HepG2 (cell line): ENCODE data around the gene SNN. TPM values are rescaled to one million over a fixed set of nuclear protein-coding genes. Genes with fewer than 3 reads are reported as not detected.

Experiments used
- CBX1 ChIP-seq: IDR thresholded peaks from one replicate; pipeline ENCODE4 v1.6.1; 2016; ENCODE audit warnings: antibody characterized with exemption, low read depth
- CSRNP1 ChIP-seq: sonication (generic); formaldehyde crosslinking; IDR thresholded peaks from 2 replicates; pipeline ENCODE4 v1.8.1; 2023; ENCODE audit warnings: mild to moderate bottlenecking, missing genetic modification reagents
- ETV6 ChIP-seq: sonication (generic); formaldehyde crosslinking; conservative IDR thresholded peaks from 2 replicates; pipeline ENCODE4 v1.4.0; 2020; ENCODE audit warnings: missing genetic modification reagents
- FOXA3 ChIP-seq: IDR thresholded peaks from 2 replicates; pipeline ENCODE4 v1.6.1; 2016; ENCODE audit warnings: missing genetic modification reagents, missing compliant biosample characterization
- KLF11 ChIP-seq: IDR thresholded peaks from 2 replicates; pipeline ENCODE4 v1.6.1; 2016; ENCODE audit warnings: missing compliant biosample characterization
- KLF16 ChIP-seq, 2 experiments: sonication (generic) in 1 of 2; formaldehyde crosslinking in 1 of 2; IDR thresholded peaks; 2 replicates each; pipeline versions ENCODE4 v1.6.1 to v1.8.0; 2016 to 2023; ENCODE audit warnings: missing genetic modification reagents in 2 of 2, missing compliant biosample characterization in 1 of 2
- MAFF ChIP-seq: IDR thresholded peaks from 2 replicates; pipeline ENCODE4 v1.6.1; 2011; ENCODE audit warnings: low read depth, low read length, improper control_type of control experiment
- MBD4 ChIP-seq: IDR thresholded peaks from 2 replicates; pipeline ENCODE4 v1.6.1; 2012; ENCODE audit warnings: low read length, inconsistent platforms, borderline replicate concordance
- NFIB ChIP-seq: sonication (generic); formaldehyde crosslinking; IDR thresholded peaks from 2 replicates; pipeline ENCODE4 v1.9.0; 2021; ENCODE audit warnings: missing genetic modification reagents, mild to moderate bottlenecking, borderline replicate concordance
- PAXIP1 ChIP-seq: sonication (generic); formaldehyde crosslinking; conservative IDR thresholded peaks from 2 replicates; pipeline ENCODE4 v1.4.0; 2020; ENCODE audit warnings: mild to moderate bottlenecking, missing genetic modification reagents, moderate library complexity
- RARG ChIP-seq: sonication (generic); formaldehyde crosslinking; IDR thresholded peaks from 2 replicates; pipeline ENCODE4 v1.4.0; 2020; ENCODE audit warnings: low read depth, mild to moderate bottlenecking, missing genetic modification reagents
- SRSF9 ChIP-seq: fragments of 200-400 bp; formaldehyde crosslinking; IDR thresholded peaks from 2 replicates; pipeline ENCODE4 v1.6.1; 2018; ENCODE audit warnings: borderline replicate concordance, mild to moderate bottlenecking, low read depth, low read length; ENCODE audit not compliant: insufficient read depth, poor library complexity, severe bottlenecking
- TCF7 ChIP-seq: sonication (generic); IDR thresholded peaks from 2 replicates; pipeline ENCODE4 v1.6.1; 2016; ENCODE audit warnings: antibody characterized with exemption, low read depth
- ZFP1 ChIP-seq: IDR thresholded peaks from 2 replicates; pipeline ENCODE4 v1.6.1; 2016
- ZNF263 ChIP-seq: sonication (generic); formaldehyde crosslinking; IDR thresholded peaks from 2 replicates; pipeline ENCODE4 v1.4.0; 2020; ENCODE audit warnings: missing genetic modification reagents
- ZNF282 ChIP-seq: fragments of 450-650 bp; IDR thresholded peaks from 2 replicates; pipeline ENCODE4 v1.6.1; 2018; ENCODE audit not compliant: partially characterized antibody
- ZNF326 ChIP-seq: sonication (generic); formaldehyde crosslinking; IDR thresholded peaks from 2 replicates; pipeline ENCODE4 v1.4.0; 2020; ENCODE audit warnings: missing genetic modification reagents, borderline replicate concordance
- polyA plus RNA-seq, 8 experiments: library from polyadenylated mRNA; depleted of rRNA in 3 of 8; stranded (reverse) in 7 of 8; unstranded in 1 of 8; fragments of >200 nt; fragmentation: Illumina TruSeq in 4 of 8; extraction: Trizol in 4 of 8; gene quantifications; 2 replicates each; pipeline versions ENCODE4 v1.2.1 to v1.2.3, GENCODE V29; 2011 to 2016; ENCODE audit warnings: low read depth in 4 of 8, missing spikeins in 1 of 8, mixed read lengths in 1 of 8; ENCODE audit not compliant: insufficient read depth in 1 of 8
- total RNA-seq, 5 experiments: library from RNA; depleted of rRNA; stranded (reverse); fragments of >200 nt; fragmentation: Illumina TruSeq; extraction: Trizol; gene quantifications; 2 replicates each; pipeline ENCODE4 v1.2.3, GENCODE V29; 2016; ENCODE audit warnings: low read depth in 1 of 5
- TF ChIP-seq, protein P1 (sequence below): sonication (generic); formaldehyde crosslinking; IDR thresholded peaks from 2 replicates; pipeline ENCODE4 v1.4.0; 2020; ENCODE audit warnings: missing genetic modification reagents
- TF ChIP-seq, protein P2 (sequence below): sonication (generic); formaldehyde crosslinking; IDR thresholded peaks from 2 replicates; pipeline ENCODE4 v1.4.0; 2020; ENCODE audit warnings: mild to moderate bottlenecking, missing genetic modification reagents

The SNN gene
- total and polyA plus RNA-seq, 2 of the 13 experiments (the other 11 are each of a cell fraction or from before 2014, with no cell fraction given): 5.2 to 8.4 TPM

- no peak; the same call in 1 of the 2 replicates for TF ChIP-seq PAXIP1 (CRISPR knock-in tag)
- TF ChIP-seq SRSF9: no peak
- no peak for TF ChIP-seq NFIB (CRISPR knock-in tag)
- 0 out of 4 replicates have a peak, but pooled peaks of 1 of the 2 experiments have one; percentile 37 for TF ChIP-seq KLF16 (CRISPR knock-in tag; IDR thresholded peaks at IDR 0.05)
- 0 out of 2 replicates have a peak, but pooled peaks have one; percentile 13 for TF ChIP-seq KLF11 (CRISPR knock-in tag)
- no peak for TF ChIP-seq CBX1
- no peak for TF ChIP-seq MBD4
- no peak for TF ChIP-seq ZNF263 (CRISPR knock-in tag)
- TF ChIP-seq FOXA3 (CRISPR knock-in tag): peak; percentile 17; the same call in 1 of the 2 replicates
- TF ChIP-seq, protein P1, sequence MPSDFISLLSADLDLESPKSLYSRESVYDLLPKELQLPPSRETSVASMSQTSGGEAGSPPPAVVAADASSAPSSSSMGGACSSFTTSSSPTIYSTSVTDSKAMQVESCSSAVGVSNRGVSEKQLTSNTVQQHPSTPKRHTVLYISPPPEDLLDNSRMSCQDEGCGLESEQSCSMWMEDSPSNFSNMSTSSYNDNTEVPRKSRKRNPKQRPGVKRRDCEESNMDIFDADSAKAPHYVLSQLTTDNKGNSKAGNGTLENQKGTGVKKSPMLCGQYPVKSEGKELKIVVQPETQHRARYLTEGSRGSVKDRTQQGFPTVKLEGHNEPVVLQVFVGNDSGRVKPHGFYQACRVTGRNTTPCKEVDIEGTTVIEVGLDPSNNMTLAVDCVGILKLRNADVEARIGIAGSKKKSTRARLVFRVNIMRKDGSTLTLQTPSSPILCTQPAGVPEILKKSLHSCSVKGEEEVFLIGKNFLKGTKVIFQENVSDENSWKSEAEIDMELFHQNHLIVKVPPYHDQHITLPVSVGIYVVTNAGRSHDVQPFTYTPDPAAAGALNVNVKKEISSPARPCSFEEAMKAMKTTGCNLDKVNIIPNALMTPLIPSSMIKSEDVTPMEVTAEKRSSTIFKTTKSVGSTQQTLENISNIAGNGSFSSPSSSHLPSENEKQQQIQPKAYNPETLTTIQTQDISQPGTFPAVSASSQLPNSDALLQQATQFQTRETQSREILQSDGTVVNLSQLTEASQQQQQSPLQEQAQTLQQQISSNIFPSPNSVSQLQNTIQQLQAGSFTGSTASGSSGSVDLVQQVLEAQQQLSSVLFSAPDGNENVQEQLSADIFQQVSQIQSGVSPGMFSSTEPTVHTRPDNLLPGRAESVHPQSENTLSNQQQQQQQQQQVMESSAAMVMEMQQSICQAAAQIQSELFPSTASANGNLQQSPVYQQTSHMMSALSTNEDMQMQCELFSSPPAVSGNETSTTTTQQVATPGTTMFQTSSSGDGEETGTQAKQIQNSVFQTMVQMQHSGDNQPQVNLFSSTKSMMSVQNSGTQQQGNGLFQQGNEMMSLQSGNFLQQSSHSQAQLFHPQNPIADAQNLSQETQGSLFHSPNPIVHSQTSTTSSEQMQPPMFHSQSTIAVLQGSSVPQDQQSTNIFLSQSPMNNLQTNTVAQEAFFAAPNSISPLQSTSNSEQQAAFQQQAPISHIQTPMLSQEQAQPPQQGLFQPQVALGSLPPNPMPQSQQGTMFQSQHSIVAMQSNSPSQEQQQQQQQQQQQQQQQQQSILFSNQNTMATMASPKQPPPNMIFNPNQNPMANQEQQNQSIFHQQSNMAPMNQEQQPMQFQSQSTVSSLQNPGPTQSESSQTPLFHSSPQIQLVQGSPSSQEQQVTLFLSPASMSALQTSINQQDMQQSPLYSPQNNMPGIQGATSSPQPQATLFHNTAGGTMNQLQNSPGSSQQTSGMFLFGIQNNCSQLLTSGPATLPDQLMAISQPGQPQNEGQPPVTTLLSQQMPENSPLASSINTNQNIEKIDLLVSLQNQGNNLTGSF (CRISPR knock-in tag): 0 out of 2 replicates have a peak, but pooled peaks have one; percentile 25
- no peak for TF ChIP-seq ZFP1
- TF ChIP-seq, protein P2, sequence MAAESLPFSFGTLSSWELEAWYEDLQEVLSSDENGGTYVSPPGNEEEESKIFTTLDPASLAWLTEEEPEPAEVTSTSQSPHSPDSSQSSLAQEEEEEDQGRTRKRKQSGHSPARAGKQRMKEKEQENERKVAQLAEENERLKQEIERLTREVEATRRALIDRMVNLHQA (CRISPR knock-in tag): no peak
- TF ChIP-seq ZNF326: no peak
- no peak for TF ChIP-seq ZNF282
- TF ChIP-seq CSRNP1: 0 out of 2 replicates have a peak, but pooled peaks have one; percentile 45
- no peak for TF ChIP-seq TCF7
- no peak for TF ChIP-seq RARG
- no peak for TF ChIP-seq ETV6
- no peak for TF ChIP-seq MAFF
Measured at GRCh38 chr16:11640987-11641817, 27.1 kb upstream of the SNN start (continued).
